ENCODE measurements around the gene TBX4.

The TBX4 gene

GRCh38 chr17:61455324-61456060 is 3.3 kb downstream of the TBX4 start:
- no peak for DNase-seq

DNA sequence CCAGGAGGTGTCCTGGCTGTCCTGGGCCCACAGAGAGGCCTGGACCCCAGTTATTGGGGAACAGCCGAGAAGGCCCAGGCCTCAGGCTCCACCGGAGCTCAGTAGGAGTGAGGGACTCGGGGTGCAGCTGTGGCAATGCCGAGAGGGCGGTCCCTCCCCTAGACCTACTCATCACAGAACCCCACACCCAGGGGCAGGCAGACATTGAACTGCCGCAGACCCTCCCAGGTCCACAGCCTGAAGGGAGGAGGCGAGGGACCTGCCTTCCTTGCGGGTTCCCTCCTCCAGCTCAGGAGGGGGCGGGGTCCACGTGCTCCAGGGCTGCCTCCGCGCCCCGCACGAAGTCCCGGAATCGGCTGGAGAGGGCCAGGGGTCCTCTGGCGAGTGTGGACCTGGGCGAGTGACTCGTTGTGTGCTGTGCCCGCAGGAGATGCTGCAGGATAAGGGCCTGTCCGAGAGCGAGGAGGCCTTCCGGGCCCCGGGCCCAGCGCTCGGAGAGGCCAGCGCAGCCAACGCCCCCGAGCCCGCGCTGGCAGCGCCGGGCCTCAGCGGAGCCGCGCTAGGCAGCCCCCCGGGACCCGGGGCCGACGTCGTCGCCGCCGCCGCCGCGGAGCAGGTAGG is 3.9 kb downstream of the TBX4 start:
- no peak for DNase-seq

DNA sequence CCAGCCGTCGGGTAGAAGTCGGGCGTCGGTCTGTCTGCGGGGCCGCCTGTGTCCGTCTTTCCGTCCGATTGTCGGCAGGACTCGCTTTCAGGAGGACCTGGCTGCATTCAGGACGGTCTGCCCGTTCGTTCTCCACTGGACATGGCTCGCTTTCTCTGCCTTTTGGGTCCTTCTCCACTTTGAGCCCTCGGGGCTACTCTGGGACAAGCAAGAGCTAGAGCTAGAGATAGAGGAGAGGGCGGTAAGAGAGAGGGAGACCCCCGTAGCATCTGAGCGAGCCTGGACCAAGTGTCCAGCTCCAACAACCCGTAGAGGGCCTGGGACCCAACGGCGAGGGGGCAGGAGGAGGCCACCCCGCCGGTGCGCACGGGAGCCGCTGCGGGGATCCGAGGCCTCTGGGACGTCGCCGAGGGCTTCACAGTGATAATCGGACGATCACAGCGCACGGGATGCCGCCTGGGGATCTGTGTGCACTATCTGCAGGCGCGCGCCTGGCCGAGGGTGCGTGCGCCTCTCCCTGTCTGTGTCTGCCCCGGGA is 4.5 kb downstream of the TBX4 start:
- no peak for DNase-seq

GRCh38 chr17:61457226-61457983 is 5.2 kb downstream of the TBX4 start:
- no peak for DNase-seq

GRCh38 chr17:61458000-61458399 is 5.8 kb downstream of the TBX4 start:
- DNase-seq = no peak

- no peak for DNase-seq
Observed at GRCh38 chr17:61458421-61459141, 6.4 kb downstream of the TBX4 start.

- DNase-seq = no peak
Observed at GRCh38 chr17:61459142-61459809, 7.1 kb downstream of the TBX4 start.

DNA sequence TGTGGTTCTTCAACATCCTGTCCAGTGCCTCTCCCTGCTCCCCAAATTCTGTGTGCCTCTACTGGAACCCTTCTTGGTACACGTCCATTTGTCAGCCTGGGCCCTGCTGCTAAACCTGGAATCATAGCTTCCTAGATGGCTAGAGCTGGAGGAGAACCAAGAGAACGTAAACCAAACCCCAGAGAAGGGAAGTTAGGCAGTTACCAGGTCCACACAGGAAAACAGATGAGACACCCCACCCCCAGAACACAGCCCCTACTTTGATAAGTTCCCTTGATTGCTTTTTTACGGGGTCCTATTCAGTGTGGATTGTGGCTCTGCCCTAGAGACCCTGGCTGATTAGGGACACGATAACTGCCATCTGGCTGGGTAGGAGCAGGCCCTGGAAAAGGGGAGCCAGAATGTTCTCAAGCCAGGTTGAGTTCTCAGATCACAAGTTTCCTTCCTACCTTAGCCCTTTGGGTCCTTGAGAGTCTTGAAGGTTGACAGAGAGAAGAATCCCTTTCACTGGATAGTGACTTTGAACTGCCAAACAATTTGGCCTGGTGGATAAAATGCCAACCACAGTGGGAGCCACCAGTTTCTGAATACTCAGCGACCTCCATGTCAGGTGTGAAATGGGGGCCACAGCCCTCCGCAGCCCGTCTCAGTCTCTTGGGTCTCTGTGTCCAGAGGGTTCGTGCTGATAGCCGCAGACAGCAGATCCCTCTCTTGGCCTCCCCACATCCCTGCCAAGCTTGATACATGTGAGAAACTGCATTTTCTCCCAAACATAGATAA is 7.9 kb downstream of the TBX4 start:
- DNase-seq = no peak

GRCh38 chr17:61460796-61461585 is 8.8 kb downstream of the TBX4 start:
- DNase-seq = no peak

- no peak for DNase-seq
Observed at GRCh38 chr17:61461586-61461966, 9.4 kb downstream of the TBX4 start.

GRCh38 chr17:61461967-61462718 is 9.9 kb downstream of the TBX4 start:
- no peak for DNase-seq

GRCh38 chr17:61462719-61463315 is 10.6 kb downstream of the TBX4 start:
- no peak for DNase-seq

GRCh38 chr17:61463316-61464129 is 11.3 kb downstream of the TBX4 start:
- DNase-seq = no peak

GRCh38 chr17:61464130-61464842 is 12.1 kb downstream of the TBX4 start:
- DNase-seq = no peak

DNA sequence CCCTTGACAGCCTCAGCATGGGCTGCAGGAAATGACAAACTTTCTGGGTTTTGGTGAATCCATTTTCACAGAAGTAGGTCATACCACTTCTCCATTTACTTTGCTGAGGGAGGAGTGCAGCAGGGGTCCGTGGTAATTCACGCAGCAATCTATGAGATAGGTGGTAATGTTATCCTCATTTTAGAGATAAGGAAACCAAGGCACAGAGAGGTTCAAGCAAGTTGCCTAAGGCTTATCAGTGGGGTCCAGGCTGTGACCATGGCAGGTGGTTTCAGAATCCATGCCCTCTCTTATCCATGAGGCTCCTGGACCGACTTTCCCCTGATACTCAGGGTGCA is 12.6 kb downstream of the TBX4 start:
- no peak for DNase-seq

DNA sequence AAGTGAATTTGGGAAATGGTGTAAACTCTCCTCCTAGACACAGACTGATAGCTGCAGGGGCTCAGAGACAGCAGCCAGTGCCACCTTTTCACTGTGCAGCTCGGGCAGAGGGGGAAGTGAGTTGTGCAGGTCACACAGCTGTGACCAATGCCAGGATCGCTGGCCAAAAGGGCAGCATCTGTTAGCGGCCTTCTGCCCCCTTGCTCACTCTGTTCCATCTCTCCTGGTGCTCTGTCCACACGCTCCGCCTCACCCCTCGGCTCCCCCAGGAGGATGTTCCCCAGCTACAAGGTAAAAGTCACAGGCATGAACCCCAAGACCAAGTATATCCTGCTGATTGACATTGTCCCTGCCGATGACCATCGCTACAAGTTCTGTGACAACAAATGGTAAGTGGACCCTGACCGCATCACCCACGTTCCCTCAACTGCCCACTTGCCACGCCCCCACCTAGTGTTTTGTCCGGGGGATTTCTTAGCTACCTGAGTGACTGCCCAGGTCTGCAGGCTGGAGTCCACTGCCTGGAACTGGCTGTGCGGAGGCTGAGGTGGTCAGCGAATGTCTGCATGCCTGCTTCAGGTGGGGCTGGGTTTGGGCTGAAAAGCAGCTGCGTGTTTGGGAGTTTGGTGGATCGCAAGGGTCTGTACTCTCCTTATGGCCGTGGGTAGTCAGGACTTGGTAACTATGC is 13.5 kb downstream of the TBX4 start:
- DNase-seq = no peak

- DNase-seq = no peak
Observed at GRCh38 chr17:61466246-61466645, 14.0 kb downstream of the TBX4 start.
